Vagina (tissue), 2 donors: ENCODE measurements around the gene CIAO2B.

ENCODE experiments used
- CTCF ChIP-seq, 3 experiments: fragments of 450-650 bp in 2 of 3; fragments of 200-600 bp in 1 of 3; sonication (generic) in 1 of 3; IDR thresholded peaks; one replicate each; pipeline ENCODE4 v1.5.1; 2017 to 2019; ENCODE audit warnings: antibody characterized with exemption in 3 of 3, mild to moderate bottlenecking in 2 of 3, moderate library complexity in 2 of 3
- POLR2A ChIP-seq, 2 donors: fragments of 450-650 bp; IDR thresholded peaks; one replicate each; pipeline ENCODE4 v1.6.1; 2017; ENCODE audit warnings: antibody characterized with exemption in 2 of 2, mild to moderate bottlenecking in 2 of 2, moderate library complexity in 2 of 2
- POLR2AphosphoS5 ChIP-seq, 2 donors: sonication (generic); formaldehyde crosslinking; IDR thresholded peaks; one replicate each; pipeline ENCODE4 v1.9.0; 2017; ENCODE audit warnings: antibody characterized with exemption in 2 of 2, mild to moderate bottlenecking in 2 of 2, low read depth in 1 of 2; ENCODE audit not compliant: insufficient read depth in 1 of 2

GRCh38 chr16:66891360-66891759, 42.8 kb downstream of the CIAO2B start:
- no peak for TF ChIP-seq CTCF (IDR thresholded peaks at IDR 0.05)
- TF ChIP-seq POLR2AphosphoS5 (IDR thresholded peaks at IDR 0.05; ENCODE audit: insufficient read depth in 1 of 2, low read depth in 1 of 2): no peak
- no peak for TF ChIP-seq POLR2A (IDR thresholded peaks at IDR 0.05)
